ACC112 (cell line): ENCODE measurements around the gene EYA2.
A peak's percentile ranks its signal among the peaks of the same experiment; 100 is the strongest.
"Not testable (repeated sequence)": the region's sequence is repeated elsewhere in the genome, so short reads cannot be mapped to it uniquely, and the experiment has no call there.

Experiments used
- H2AFZ ChIP-seq: fragments of 200-600 bp; sonication (generic); one replicate; pipeline ENCODE4 v1.6.0; 2017; ENCODE audit warnings: antibody characterized with exemption, low read length; ENCODE audit not compliant: unreplicated experiment
- H3K27ac ChIP-seq: fragments of 200-600 bp; sonication (generic); 2 replicates; pipeline ENCODE4 v1.5.1; 2014; ENCODE audit warnings: low read depth, mild to moderate bottlenecking, antibody characterized with exemption, low read length, moderate library complexity
- H3K27me3 ChIP-seq: fragments of 200-600 bp; sonication (generic); 2 replicates; pipeline ENCODE4 v1.6.1; 2014; ENCODE audit warnings: mild to moderate bottlenecking, antibody characterized with exemption, low read length, moderate library complexity, mixed read lengths; ENCODE audit not compliant: insufficient read depth
- H3K36me3 ChIP-seq: fragments of 200-600 bp; sonication (generic); 2 replicates; pipeline ENCODE4 v1.6.1; 2016; ENCODE audit warnings: mild to moderate bottlenecking, antibody characterized with exemption, low read length, moderate library complexity, mixed read lengths; ENCODE audit not compliant: insufficient read depth
- H3K4me1 ChIP-seq: fragments of 200-600 bp; sonication (generic); one replicate; pipeline ENCODE4 v1.6.1; 2016; ENCODE audit warnings: low read length, mixed read lengths; ENCODE audit not compliant: insufficient read depth, unreplicated experiment, control insufficient read depth
- H3K4me3 ChIP-seq: fragments of 200-600 bp; sonication (generic); 2 replicates; pipeline ENCODE4 v1.5.1; 2014; ENCODE audit warnings: mild to moderate bottlenecking, low read depth, low read length
- H3K79me2 ChIP-seq: fragments of 200-600 bp; sonication (generic); one replicate; pipeline ENCODE4 v1.6.0; 2016; ENCODE audit warnings: low read length; ENCODE audit not compliant: control insufficient read depth, unreplicated experiment, insufficient read depth

The EYA2 gene

DNA sequence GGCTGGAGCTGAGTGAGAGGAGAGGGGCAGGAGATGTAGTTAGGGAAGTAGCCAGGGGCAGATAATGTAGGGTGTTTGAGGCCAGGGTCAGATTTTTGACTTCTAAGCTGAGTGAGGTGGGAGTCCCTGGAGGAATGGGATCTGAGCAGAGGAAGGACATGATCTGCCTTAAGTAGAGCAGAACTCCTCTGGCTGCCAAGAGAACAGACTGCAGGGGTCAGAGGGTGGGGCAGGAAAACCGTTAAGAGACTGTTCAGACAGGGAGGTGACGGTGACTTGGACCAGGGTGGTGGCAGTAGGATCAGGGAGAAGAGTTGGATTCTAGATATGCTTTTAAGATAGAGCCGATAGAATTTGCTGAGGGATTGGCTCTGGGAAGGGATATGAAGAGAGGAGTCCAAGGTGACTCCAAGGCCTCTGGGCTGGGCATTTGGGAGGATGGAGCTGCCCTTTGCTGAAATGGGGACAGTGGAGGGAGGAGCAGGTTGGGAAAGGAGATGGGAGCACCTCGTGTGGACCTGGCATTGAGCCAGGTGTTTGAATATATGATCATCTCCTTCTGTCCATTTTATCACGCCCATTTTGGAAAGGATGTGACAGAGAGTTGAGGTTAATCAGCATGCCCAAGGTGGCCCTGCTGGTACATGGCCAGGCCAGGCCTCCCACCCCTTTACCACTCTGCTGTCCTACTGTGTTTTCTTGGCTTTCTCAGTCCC is 18.8 kb downstream of the EYA2 start:
- H3K4me1 ChIP-seq: peaks cover 11% of the 10 kb centered on the region
- no peak overlapping the region for H3K4me3 ChIP-seq
- peaks cover 9% of the 10 kb centered on the region; the same call in 1 of the 2 replicates for H3K27me3 ChIP-seq
- no peak overlapping the region for H2AFZ ChIP-seq
- H3K36me3 ChIP-seq: no peaks in the 10 kb centered on the region
- H3K79me2 ChIP-seq: no peaks in the 10 kb centered on the region
- no peak overlapping the region for H3K27ac ChIP-seq

DNA sequence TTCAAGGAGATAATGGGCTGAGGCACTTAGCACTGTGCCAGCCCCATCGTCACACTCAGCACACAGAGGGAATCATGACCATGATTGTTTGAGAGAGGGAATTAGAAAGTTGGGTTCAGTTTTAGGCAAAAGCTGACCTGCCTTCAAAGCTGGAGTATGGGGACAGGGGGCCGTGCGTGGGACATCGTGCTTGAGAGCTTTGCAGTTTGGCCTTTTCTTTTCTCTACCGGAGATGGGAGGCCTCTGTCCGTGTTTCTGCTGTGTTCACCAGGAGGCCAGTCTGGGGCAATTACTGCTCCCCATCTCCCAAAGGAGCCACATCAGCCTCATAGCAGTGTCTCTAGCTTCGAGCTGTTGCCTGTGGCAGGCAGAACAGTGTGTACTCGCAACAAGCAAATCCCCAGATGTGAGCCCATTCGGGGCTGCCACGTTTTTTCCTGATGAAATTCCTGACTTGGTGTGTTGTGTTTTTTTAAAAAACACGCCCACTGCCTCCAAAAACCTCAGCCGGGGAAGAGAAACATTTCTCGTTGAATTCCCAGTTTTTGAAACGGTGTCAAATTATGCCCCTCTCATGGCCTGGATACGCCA is 20.2 kb downstream of the EYA2 start:
- Histone ChIP-seq H3K27ac (no peak overlapping the region), H2AFZ (peak overlapping the region; percentile 13), H3K79me2 (no peaks in the 10 kb centered on the region), H3K4me3 (no peak overlapping the region), H3K4me1 (peaks cover 11% of the 10 kb centered on the region), H3K36me3 (no peaks in the 10 kb centered on the region), H3K27me3 (0 out of 2 replicates have a peak, but pooled peaks cover 4% of the 10 kb centered on the region)

DNA sequence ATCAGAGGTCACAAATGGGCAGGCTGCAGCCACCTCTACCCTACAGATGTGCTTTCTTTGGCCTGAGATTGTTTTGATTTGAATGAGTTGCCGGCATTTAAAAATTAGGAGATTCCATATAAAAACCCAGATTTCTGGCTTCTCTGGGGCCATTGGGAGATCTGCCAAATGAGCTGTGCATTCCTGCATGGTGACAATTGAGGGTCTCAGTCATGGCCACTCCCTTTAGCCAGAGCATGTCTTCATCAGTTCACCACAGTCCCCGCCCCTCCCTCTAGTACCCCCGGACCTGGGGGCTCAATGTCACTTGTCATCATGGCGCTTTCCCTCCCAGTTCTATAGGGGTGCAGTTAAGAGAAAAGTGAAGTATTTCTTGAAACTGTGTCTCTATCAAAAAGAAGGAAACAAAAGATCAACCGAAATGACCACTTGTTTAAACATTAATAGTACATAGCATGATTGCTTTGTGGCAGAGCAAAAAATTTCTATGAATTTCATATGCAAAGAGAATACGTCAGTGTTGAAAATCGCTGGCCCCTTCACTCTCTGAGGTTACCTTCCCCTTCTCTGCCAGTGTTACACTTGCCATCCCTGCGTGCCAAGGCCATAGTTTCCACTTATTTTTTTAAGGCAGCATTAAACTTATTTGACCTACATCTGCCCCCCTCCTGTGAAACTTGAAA is 21.1 kb downstream of the EYA2 start:
- Histone ChIP-seq H3K4me3 (no peak overlapping the region), H3K79me2 (no peaks in the 10 kb centered on the region), H3K4me1 (peaks cover 11% of the 10 kb centered on the region), H3K27ac (no peak overlapping the region), H2AFZ (no peak overlapping the region), H3K27me3 (0 out of 2 replicates have a peak, but pooled peaks cover 4% of the 10 kb centered on the region), H3K36me3 (no peaks in the 10 kb centered on the region)

DNA sequence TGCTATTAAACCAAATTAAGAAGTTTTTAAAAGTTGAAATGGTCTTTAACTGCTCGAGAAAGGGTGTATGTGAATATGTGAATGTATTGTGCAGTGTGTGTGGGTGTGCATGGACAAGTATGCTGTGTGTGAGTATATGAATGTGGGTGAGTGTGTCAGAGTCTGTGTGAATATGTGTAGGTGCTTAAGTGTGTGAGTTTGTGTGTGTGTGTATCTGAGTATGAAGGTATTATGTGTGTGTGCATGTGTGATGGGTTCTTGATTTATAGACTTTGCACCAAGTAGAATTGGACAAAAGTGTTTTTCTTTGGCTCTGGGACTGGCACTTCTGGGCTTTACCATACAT is 21.6 kb downstream of the EYA2 start:
- Histone ChIP-seq H3K36me3 (no peaks in the 10 kb centered on the region), H3K79me2 (no peaks in the 10 kb centered on the region), H3K4me3 (no peak overlapping the region), H3K4me1 (peaks cover 11% of the 10 kb centered on the region), H2AFZ (no peak overlapping the region), H3K27me3 (0 out of 2 replicates have a peak, but pooled peaks cover 4% of the 10 kb centered on the region), H3K27ac (no peak overlapping the region)

DNA sequence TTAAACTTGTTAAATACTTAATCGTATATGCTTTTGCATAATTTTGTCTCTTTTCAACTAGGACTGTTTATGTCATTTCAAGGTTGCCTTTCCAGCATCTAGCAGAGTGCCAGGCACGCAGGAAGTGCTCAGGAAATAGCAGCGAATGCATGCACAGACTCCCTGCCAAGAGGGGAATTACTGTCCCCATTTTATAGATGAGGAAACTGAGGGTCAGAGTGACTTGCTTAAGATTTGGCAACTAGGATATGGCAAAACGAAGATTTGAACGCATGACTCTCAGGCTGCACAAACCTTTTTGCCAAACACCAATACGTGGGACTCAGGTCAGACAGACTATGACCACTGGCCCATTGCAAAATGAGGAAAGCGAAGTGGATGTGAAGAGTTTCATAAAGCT is 22.5 kb downstream of the EYA2 start:
- Histone ChIP-seq H3K4me3 (no peak overlapping the region), H3K79me2 (no peaks in the 10 kb centered on the region), H3K36me3 (no peaks in the 10 kb centered on the region), H3K27ac (no peak overlapping the region), H2AFZ (no peak overlapping the region), H3K4me1 (peaks cover 11% of the 10 kb centered on the region), H3K27me3 (no peaks in the 10 kb centered on the region)

DNA sequence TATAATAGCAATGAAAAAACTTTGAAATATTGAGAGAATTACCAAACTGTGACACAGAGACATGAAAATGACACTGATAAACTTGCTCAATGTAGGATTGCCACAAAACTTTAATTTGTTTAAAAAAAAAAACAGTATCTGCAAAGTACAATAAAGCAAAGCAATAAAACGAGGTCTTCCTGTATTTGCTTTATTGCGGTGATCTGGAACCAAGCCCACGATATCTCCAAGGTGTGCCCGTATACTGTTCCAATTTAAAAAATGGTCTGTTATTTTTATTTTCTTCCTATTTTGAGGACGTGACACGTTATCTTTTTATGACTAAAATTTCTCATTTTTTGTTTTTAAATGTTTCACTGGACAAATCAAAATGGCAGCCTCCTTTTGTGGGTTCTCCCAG is 25.5 kb downstream of the EYA2 start:
- Histone ChIP-seq H3K4me3 (no peak overlapping the region), H2AFZ (no peak overlapping the region), H3K27ac (no peak overlapping the region), H3K79me2 (no peaks in the 10 kb centered on the region), H3K36me3 (no peaks in the 10 kb centered on the region), H3K4me1 (peaks cover 8% of the 10 kb centered on the region), H3K27me3 (no peaks in the 10 kb centered on the region)

DNA sequence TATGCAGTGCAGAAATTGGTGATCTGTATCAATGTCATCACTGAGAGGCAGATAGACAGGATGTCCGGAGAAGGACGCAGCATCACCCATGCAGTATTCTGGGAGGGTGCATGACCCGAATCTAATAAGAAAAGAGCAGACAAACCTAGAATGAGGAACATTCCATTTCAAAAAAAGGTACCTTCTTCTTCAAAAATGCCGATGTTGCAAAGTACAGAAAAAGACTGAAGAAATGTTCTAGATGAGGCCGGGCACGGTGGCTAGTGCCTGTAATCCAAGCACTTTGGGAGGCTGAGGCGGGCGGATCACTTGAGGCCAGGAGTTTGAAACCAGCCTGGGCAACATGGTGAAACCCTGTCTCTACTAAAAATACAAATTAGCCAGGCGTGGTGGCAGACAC is 28.2 kb downstream of the EYA2 start:
- H3K79me2 ChIP-seq, H2AFZ ChIP-seq, H3K27ac ChIP-seq, H3K27me3 ChIP-seq, H3K4me3 ChIP-seq, H3K36me3 ChIP-seq, H3K4me1 ChIP-seq: not testable (repeated sequence)

DNA sequence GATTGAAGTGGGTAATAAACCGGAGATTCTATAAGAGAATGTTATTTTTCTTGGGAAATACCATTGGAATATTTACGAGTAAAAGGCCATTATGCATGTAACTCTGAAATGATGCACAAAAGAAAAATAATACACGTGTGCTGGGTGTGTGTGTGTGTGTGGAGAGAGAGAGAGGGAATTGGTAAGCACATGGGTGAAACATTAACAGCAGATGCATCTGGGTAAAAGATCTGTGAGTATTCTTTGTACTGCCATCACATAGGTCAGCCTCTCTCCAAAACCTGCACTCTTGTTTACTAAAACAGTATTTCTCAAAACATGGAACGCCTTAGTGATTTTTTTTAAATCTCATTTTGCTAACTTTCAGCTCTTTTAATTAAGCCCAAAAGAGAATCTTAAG is 28.9 kb downstream of the EYA2 start:
- no peaks in the 10 kb centered on the region for H3K27me3 ChIP-seq
- no peaks in the 10 kb centered on the region for H3K4me1 ChIP-seq
- H3K27ac ChIP-seq: no peak overlapping the region
- no peaks in the 10 kb centered on the region for H3K36me3 ChIP-seq
- no peak overlapping the region for H3K4me3 ChIP-seq
- H2AFZ ChIP-seq: no peak overlapping the region
- no peaks in the 10 kb centered on the region for H3K79me2 ChIP-seq

DNA sequence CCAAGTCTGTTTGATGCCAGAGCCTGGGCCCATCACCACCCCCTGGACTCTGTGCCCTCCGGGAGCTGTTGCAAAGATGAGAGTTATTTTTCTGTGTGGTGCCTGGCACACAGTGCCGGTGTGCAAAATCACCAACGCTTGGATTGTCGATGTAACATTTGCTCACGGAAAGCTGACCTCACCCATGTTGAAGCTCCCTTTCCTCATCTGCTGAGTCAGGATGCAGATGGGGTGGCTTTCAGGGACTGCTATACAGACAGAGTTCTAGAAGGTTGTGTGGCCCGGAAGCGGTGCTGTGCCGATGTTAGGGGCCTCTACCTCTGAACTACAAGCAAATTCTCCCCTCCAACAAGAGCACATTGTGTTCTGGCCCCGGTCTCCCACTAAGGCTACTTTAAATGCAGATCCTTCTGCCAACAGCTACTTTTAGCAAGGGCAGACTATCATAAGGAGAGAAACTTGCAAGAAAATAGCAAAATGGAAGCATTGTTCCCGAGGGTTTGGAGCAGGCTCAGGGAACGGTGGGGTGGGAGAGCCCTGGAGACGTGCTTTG is 34.0 kb downstream of the EYA2 start:
- H3K27ac ChIP-seq: 0 out of 2 replicates have a peak overlapping the region, but pooled peaks have one; percentile 11
- H3K4me1 ChIP-seq: no peaks in the 10 kb centered on the region
- peak overlapping the region; percentile 72 for H2AFZ ChIP-seq
- peaks cover 7% of the 10 kb centered on the region; the same call in 1 of the 2 replicates for H3K27me3 ChIP-seq
- H3K79me2 ChIP-seq: no peaks in the 10 kb centered on the region
- no peaks in the 10 kb centered on the region for H3K36me3 ChIP-seq
- H3K4me3 ChIP-seq: no peak overlapping the region; the same call in 1 of the 2 replicates

DNA sequence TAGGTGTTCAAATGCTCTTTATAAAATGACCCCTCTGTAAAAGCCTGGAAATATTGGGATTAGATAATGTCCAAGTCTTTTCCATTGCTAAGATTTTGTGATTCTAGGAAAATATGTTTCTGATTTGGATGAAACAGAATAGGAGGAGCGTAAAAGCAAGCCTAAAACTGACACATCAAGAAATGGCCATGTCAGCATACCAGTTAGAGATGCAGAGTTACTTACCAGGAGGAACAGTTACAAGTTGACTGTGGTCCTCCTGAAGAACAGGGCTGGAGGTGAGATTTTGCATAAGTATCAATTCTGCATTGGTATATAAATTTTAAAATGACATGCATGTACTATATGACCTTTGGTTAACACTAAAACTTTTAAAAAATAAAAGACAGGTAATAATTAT is 35.3 kb downstream of the EYA2 start:
- no peak overlapping the region for H2AFZ ChIP-seq
- H3K27me3 ChIP-seq: peaks cover 7% of the 10 kb centered on the region; the same call in 1 of the 2 replicates
- no peaks in the 10 kb centered on the region for H3K4me1 ChIP-seq
- no peaks in the 10 kb centered on the region for H3K79me2 ChIP-seq
- no peak overlapping the region for H3K4me3 ChIP-seq
- no peak overlapping the region for H3K27ac ChIP-seq
- no peaks in the 10 kb centered on the region for H3K36me3 ChIP-seq
